GM21737 (cell line): ENCODE measurements around the gene DIAPH2.

Experiments
- ATAC-seq: cut with Tn5 transposase; IDR thresholded peaks from one replicate; pipeline ENCODE4 v1.9.1; 2021; ENCODE audit warnings: mild to moderate bottlenecking, moderate library complexity; ENCODE audit not compliant: unreplicated experiment

The DIAPH2 gene

GRCh38 chrX:97268182-97268680 lies 583.6 kb downstream of the DIAPH2 start:
- no peak for ATAC-seq

- ATAC-seq: no peak
Measured at GRCh38 chrX:97284531-97284930, 599.9 kb downstream of the DIAPH2 start.

- no peak for ATAC-seq
Measured at GRCh38 chrX:97290199-97290598, 605.6 kb downstream of the DIAPH2 start.

GRCh38 chrX:97294041-97294440 lies 609.4 kb downstream of the DIAPH2 start:
- ATAC-seq: no peak

- no peak for ATAC-seq
Measured at GRCh38 chrX:97295954-97296353, 611.3 kb downstream of the DIAPH2 start.

GRCh38 chrX:97306771-97307470 lies 622.3 kb downstream of the DIAPH2 start:
- ATAC-seq: no peak

GRCh38 chrX:97308171-97308570 lies 623.5 kb downstream of the DIAPH2 start:
- ATAC-seq: no peak

- no peak for ATAC-seq
Measured at GRCh38 chrX:97309487-97310116, 625.0 kb downstream of the DIAPH2 start.

GRCh38 chrX:97310373-97310772 lies 625.7 kb downstream of the DIAPH2 start:
- ATAC-seq: no peak

GRCh38 chrX:97311066-97311778 lies 626.6 kb downstream of the DIAPH2 start:
- no peak for ATAC-seq

- no peak for ATAC-seq
Measured at GRCh38 chrX:97314345-97314744, 629.7 kb downstream of the DIAPH2 start.

- ATAC-seq: no peak
Measured at GRCh38 chrX:97315939-97316338, 631.3 kb downstream of the DIAPH2 start.

- no peak for ATAC-seq
Measured at GRCh38 chrX:97320305-97320704, 635.7 kb downstream of the DIAPH2 start.

GRCh38 chrX:97322401-97322800 lies 637.8 kb downstream of the DIAPH2 start:
- no peak for ATAC-seq

- ATAC-seq: peak; percentile 96
Measured at GRCh38 chrX:97326456-97326855, 641.8 kb downstream of the DIAPH2 start.

- no peak for ATAC-seq
Measured at GRCh38 chrX:97328853-97329390, 644.3 kb downstream of the DIAPH2 start.

- no peak for ATAC-seq
Measured at GRCh38 chrX:97330151-97330550, 645.5 kb downstream of the DIAPH2 start.

GRCh38 chrX:97332963-97333362 lies 648.3 kb downstream of the DIAPH2 start:
- no peak for ATAC-seq

GRCh38 chrX:97334850-97335249 lies 650.2 kb downstream of the DIAPH2 start:
- no peak for ATAC-seq

- no peak for ATAC-seq
Measured at GRCh38 chrX:97344724-97345123, 660.1 kb downstream of the DIAPH2 start.

- no peak for ATAC-seq
Measured at GRCh38 chrX:97358941-97359340, 674.3 kb downstream of the DIAPH2 start.

GRCh38 chrX:97363843-97364242 lies 679.2 kb downstream of the DIAPH2 start:
- ATAC-seq: no peak
